Medulla oblongata (tissue), 1 donor: Measurements from ENCODE around the gene EPAS1.

Experiments
- DNase-seq: peaks from one replicate; pipeline ENCODE4 v3.0.0-alpha.2; 2015; ENCODE audit errors: extremely low spot score

The EPAS1 gene

GRCh38 chr2:46409756-46410155, 112.5 kb downstream of the EPAS1 start:
- DNase-seq, result no peak

GRCh38 chr2:46410273-46411244, 113.4 kb downstream of the EPAS1 start:
- DNase-seq, result no peak

GRCh38 chr2:46411245-46411641, 114.0 kb downstream of the EPAS1 start:
- DNase-seq, result no peak

GRCh38 chr2:46411985-46412384, 114.8 kb downstream of the EPAS1 start:
- no peak for DNase-seq

- DNase-seq, result no peak
Measured at GRCh38 chr2:46413111-46413510, 115.9 kb downstream of the EPAS1 start.

- DNase-seq, result no peak
Measured at GRCh38 chr2:46413631-46414030, 116.4 kb downstream of the EPAS1 start.

GRCh38 chr2:46414701-46415100, 117.5 kb downstream of the EPAS1 start:
- no peak for DNase-seq

GRCh38 chr2:46416280-46416679, 119.1 kb downstream of the EPAS1 start:
- no peak for DNase-seq

GRCh38 chr2:46416739-46417403, 119.7 kb downstream of the EPAS1 start:
- DNase-seq, result no peak

GRCh38 chr2:46420945-46421344, 123.7 kb downstream of the EPAS1 start:
- no peak for DNase-seq

- no peak for DNase-seq
Measured at GRCh38 chr2:46421361-46421760, 124.2 kb downstream of the EPAS1 start.

GRCh38 chr2:46422717-46423394, 125.6 kb downstream of the EPAS1 start:
- no peak for DNase-seq

- DNase-seq, result no peak
Measured at GRCh38 chr2:46424937-46425336, 127.7 kb downstream of the EPAS1 start.

GRCh38 chr2:46428911-46429436, 131.8 kb downstream of the EPAS1 start:
- no peak for DNase-seq

- no peak for DNase-seq
Measured at GRCh38 chr2:46430413-46430812, 133.2 kb downstream of the EPAS1 start.

GRCh38 chr2:46430992-46431391, 133.8 kb downstream of the EPAS1 start:
- no peak for DNase-seq

GRCh38 chr2:46431481-46432235, 134.5 kb downstream of the EPAS1 start:
- DNase-seq, result no peak

GRCh38 chr2:46434851-46435273, 137.7 kb downstream of the EPAS1 start:
- DNase-seq, result no peak

GRCh38 chr2:46435353-46435752, 138.1 kb downstream of the EPAS1 start:
- no peak for DNase-seq

- no peak for DNase-seq
Measured at GRCh38 chr2:46435796-46436360, 138.7 kb downstream of the EPAS1 start.
